Astrocyte (in vitro differentiated cells and primary cell): ENCODE measurements around the gene RNFT2. TPM values are rescaled to one million over a fixed set of nuclear protein-coding genes. Genes with fewer than 3 reads are reported as not detected.

Source experiments
- DNase-seq: peaks from one replicate; pipeline ENCODE4 v3.0.0-alpha.2; 2010; ENCODE audit warnings: low read depth
- FAIRE-seq: peaks from 2 replicates; lab custom pipeline; 2011; peaks lifted over from hg19 to GRCh38; lab: Jason Lieb, UNC
- H2AFZ ChIP-seq: 2 replicates; pipeline ENCODE4 v1.6.0; 2012; ENCODE audit warnings: low read depth, low read length, inconsistent platforms
- H3K27ac ChIP-seq: 2 replicates; pipeline ENCODE4 v1.5.1; 2011; ENCODE audit warnings: low read depth, low read length, inconsistent platforms
- H3K27me3 ChIP-seq: 2 replicates; pipeline ENCODE4 v1.6.0; 2011; ENCODE audit warnings: low read length, inconsistent platforms; ENCODE audit not compliant: insufficient read depth
- H3K36me3 ChIP-seq: 2 replicates; pipeline ENCODE4 v1.5.1; 2011; ENCODE audit warnings: low read length, inconsistent platforms; ENCODE audit not compliant: insufficient read depth
- H3K4me1 ChIP-seq: 2 replicates; pipeline ENCODE4 v1.5.1; 2011; ENCODE audit warnings: low read length, inconsistent platforms; ENCODE audit not compliant: insufficient read depth
- H3K4me2 ChIP-seq: 2 replicates; pipeline ENCODE4 v1.6.0; 2012; ENCODE audit warnings: low read length, inconsistent platforms
- H3K4me3 ChIP-seq: 2 replicates; pipeline ENCODE4 v1.5.1; 2011; ENCODE audit warnings: low read depth, mild to moderate bottlenecking, low read length, inconsistent platforms; ENCODE audit not compliant: insufficient read depth
- H3K79me2 ChIP-seq: 2 replicates; pipeline ENCODE4 v1.6.0; 2012; ENCODE audit warnings: mild to moderate bottlenecking, low read length, inconsistent platforms; ENCODE audit not compliant: insufficient read depth
- H3K9ac ChIP-seq: 2 replicates; pipeline ENCODE4 v1.6.0; 2012; ENCODE audit warnings: mild to moderate bottlenecking, low read length, inconsistent platforms
- H3K9me3 ChIP-seq: 2 replicates; pipeline ENCODE4 v1.5.1; 2012; ENCODE audit warnings: low read depth, mild to moderate bottlenecking, low read length, inconsistent platforms; ENCODE audit not compliant: insufficient read depth
- H4K20me1 ChIP-seq: 2 replicates; pipeline ENCODE4 v1.6.0; 2012; ENCODE audit warnings: low read length, inconsistent platforms; ENCODE audit not compliant: insufficient read depth
- H3K27ac Mint-ChIP-seq: one replicate; pipeline ENCODE4 v1.8.0; 2021; ENCODE audit warnings: mild to moderate bottlenecking, mixed read lengths; ENCODE audit not compliant: unreplicated experiment
- H3K27me3 Mint-ChIP-seq: one replicate; pipeline ENCODE4 v1.8.0; 2021; ENCODE audit warnings: low read depth, mixed read lengths; ENCODE audit not compliant: unreplicated experiment
- H3K36me3 Mint-ChIP-seq: one replicate; pipeline ENCODE4 v1.8.0; 2021; ENCODE audit warnings: low read depth, mixed read lengths; ENCODE audit not compliant: unreplicated experiment
- H3K4me1 Mint-ChIP-seq: one replicate; pipeline ENCODE4 v1.8.0; 2021; ENCODE audit warnings: low read depth, mixed read lengths; ENCODE audit not compliant: unreplicated experiment
- H3K4me3 Mint-ChIP-seq: one replicate; pipeline ENCODE4 v1.8.0; 2021; ENCODE audit warnings: mild to moderate bottlenecking, moderate library complexity, mixed read lengths; ENCODE audit not compliant: unreplicated experiment
- H3K9me3 Mint-ChIP-seq: one replicate; pipeline ENCODE4 v1.8.0; 2021; ENCODE audit warnings: mild to moderate bottlenecking, mixed read lengths; ENCODE audit not compliant: unreplicated experiment
- EZH2 ChIP-seq: IDR thresholded peaks from 2 replicates; pipeline ENCODE4 v1.6.1; 2012; ENCODE audit warnings: mild to moderate bottlenecking, low read length, inconsistent platforms; ENCODE audit not compliant: insufficient read depth
- total RNA-seq: library from RNA; stranded (reverse); gene quantifications from 2 replicates; pipeline ENCODE4 v1.2.1, GENCODE V29; 2021
- TF ChIP-seq, protein P1 (sequence below): IDR thresholded peaks from 2 replicates; pipeline ENCODE4 v1.5.1; 2011; ENCODE audit warnings: low read depth, mild to moderate bottlenecking, inconsistent platforms, low read length, moderate library complexity; ENCODE audit not compliant: insufficient read depth

Gene RNFT2
- total RNA-seq, 1 donor from 2014 or later = 8.9 TPM

GRCh38 chr12:116890330-116890729 is 152.2 kb downstream of the RNFT2 start:
- Histone ChIP-seq H2AFZ (no peak overlapping the region), H4K20me1 (no peaks in the 10 kb centered on the region), H3K79me2 (no peaks in the 10 kb centered on the region), H3K4me1 (no peaks in the 10 kb centered on the region), H3K9ac (no peak overlapping the region), H3K36me3 (no peaks in the 10 kb centered on the region), H3K9me3 (no peaks in the 10 kb centered on the region), H3K4me2 (no peak overlapping the region), H3K27ac (no peak overlapping the region), H3K4me3 (no peak overlapping the region), H3K27me3 (peaks cover 9% of the 10 kb centered on the region)
- H3K4me3 Mint-ChIP-seq = no peak overlapping the region
- H3K4me1 Mint-ChIP-seq = no peaks in the 10 kb centered on the region
- FAIRE-seq (no peak), DNase-seq (no peak)
- H3K27me3 Mint-ChIP-seq = peaks cover 23% of the 10 kb centered on the region
- TF ChIP-seq, protein P1, sequence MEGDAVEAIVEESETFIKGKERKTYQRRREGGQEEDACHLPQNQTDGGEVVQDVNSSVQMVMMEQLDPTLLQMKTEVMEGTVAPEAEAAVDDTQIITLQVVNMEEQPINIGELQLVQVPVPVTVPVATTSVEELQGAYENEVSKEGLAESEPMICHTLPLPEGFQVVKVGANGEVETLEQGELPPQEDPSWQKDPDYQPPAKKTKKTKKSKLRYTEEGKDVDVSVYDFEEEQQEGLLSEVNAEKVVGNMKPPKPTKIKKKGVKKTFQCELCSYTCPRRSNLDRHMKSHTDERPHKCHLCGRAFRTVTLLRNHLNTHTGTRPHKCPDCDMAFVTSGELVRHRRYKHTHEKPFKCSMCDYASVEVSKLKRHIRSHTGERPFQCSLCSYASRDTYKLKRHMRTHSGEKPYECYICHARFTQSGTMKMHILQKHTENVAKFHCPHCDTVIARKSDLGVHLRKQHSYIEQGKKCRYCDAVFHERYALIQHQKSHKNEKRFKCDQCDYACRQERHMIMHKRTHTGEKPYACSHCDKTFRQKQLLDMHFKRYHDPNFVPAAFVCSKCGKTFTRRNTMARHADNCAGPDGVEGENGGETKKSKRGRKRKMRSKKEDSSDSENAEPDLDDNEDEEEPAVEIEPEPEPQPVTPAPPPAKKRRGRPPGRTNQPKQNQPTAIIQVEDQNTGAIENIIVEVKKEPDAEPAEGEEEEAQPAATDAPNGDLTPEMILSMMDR = no peak
- no peak for TF ChIP-seq EZH2
- H3K9me3 Mint-ChIP-seq = peaks cover 1% of the 10 kb centered on the region
- no peaks in the 10 kb centered on the region for H3K36me3 Mint-ChIP-seq
- no peak overlapping the region for H3K27ac Mint-ChIP-seq

DNA sequence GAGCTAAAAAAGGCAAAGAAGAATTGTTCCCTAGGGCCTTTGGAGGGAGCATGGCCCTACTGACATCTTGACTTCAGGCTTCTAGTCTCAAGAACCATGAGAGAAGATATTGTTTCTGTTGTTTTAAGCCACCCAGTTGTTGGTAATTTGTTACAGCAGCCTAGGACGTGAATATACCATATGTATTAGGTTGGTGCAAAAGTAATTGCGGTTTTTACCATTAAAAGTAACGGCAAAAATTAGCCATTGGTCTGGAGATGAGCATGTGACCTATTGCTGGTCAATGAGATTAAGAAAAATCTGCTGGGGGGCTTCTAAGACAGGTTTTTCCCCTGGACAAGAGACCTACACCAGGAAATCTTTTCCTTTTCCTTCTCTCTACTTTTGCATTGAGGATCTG is 152.9 kb downstream of the RNFT2 start:
- H3K4me2 ChIP-seq = no peak overlapping the region
- no peaks in the 10 kb centered on the region for H3K4me1 Mint-ChIP-seq
- TF ChIP-seq, protein P1 = no peak
- TF ChIP-seq EZH2 = no peak
- H3K4me3 ChIP-seq = no peak overlapping the region
- H3K36me3 Mint-ChIP-seq = no peaks in the 10 kb centered on the region
- no peaks in the 10 kb centered on the region for H3K79me2 ChIP-seq
- H3K27me3 ChIP-seq = peaks cover 6% of the 10 kb centered on the region
- DNase-seq (no peak), FAIRE-seq (no peak)
- H4K20me1 ChIP-seq = no peaks in the 10 kb centered on the region
- no peak overlapping the region for H3K27ac Mint-ChIP-seq
- no peak overlapping the region for H3K9ac ChIP-seq
- H3K9me3 Mint-ChIP-seq = peaks cover 1% of the 10 kb centered on the region
- H2AFZ ChIP-seq = no peak overlapping the region
- H3K27me3 Mint-ChIP-seq = peaks cover 23% of the 10 kb centered on the region
- no peaks in the 10 kb centered on the region for H3K4me1 ChIP-seq
- H3K9me3 ChIP-seq = no peaks in the 10 kb centered on the region
- no peak overlapping the region for H3K27ac ChIP-seq
- no peak overlapping the region for H3K4me3 Mint-ChIP-seq
- H3K36me3 ChIP-seq = no peaks in the 10 kb centered on the region

- Histone ChIP-seq H3K4me3 (no peak overlapping the region), H3K27ac (no peak overlapping the region), H3K9ac (no peak overlapping the region), H3K79me2 (no peaks in the 10 kb centered on the region), H4K20me1 (no peaks in the 10 kb centered on the region), H3K4me1 (no peaks in the 10 kb centered on the region), H3K9me3 (no peaks in the 10 kb centered on the region), H3K36me3 (no peaks in the 10 kb centered on the region), H3K27me3 (peaks cover 5% of the 10 kb centered on the region), H3K4me2 (no peak overlapping the region), H2AFZ (no peak overlapping the region)
- DNase-seq (no peak), FAIRE-seq (no peak)
- H3K4me1 Mint-ChIP-seq = no peaks in the 10 kb centered on the region
- no peak overlapping the region for H3K27ac Mint-ChIP-seq
- H3K36me3 Mint-ChIP-seq = no peaks in the 10 kb centered on the region
- H3K4me3 Mint-ChIP-seq = no peak overlapping the region
- no peak for TF ChIP-seq EZH2
- TF ChIP-seq, protein P1 = no peak
- peaks cover 19% of the 10 kb centered on the region for H3K27me3 Mint-ChIP-seq
- peaks cover 1% of the 10 kb centered on the region for H3K9me3 Mint-ChIP-seq
Measured at GRCh38 chr12:116892349-116893140, 154.4 kb downstream of the RNFT2 start.
